ENCODE data around the gene NDUFA6. TPM values are rescaled to one million over a fixed set of nuclear protein-coding genes. Genes with fewer than 3 reads are reported as not detected.
"Not testable (repeated sequence)": the region's sequence is repeated elsewhere in the genome, so short reads cannot be mapped to it uniquely, and the experiment has no call there.

NDUFA6 gene
- 106 and 109 TPM in 2 replicates for polyA plus RNA-seq (2013)

- peak within 1 kb of the TSS; percentile 4 for H2BK5ac ChIP-seq (ENCODE audit: low read depth, low read length, poor library complexity)
- H3K79me1 ChIP-seq (ENCODE audit: low read length) = no peaks in the 10 kb centered on the region
- H2BK12ac ChIP-seq (ENCODE audit: low read length) = no peak within 1 kb of the TSS
- H3K27ac ChIP-seq (ENCODE audit: low read depth, low read length) = peak within 1 kb of the TSS; percentile 60
- H4K8ac ChIP-seq (ENCODE audit: low read depth, low read length) = peak within 1 kb of the TSS; percentile 68
- WGBS (ENCODE audit: extremely low coverage, insufficient coverage, insufficient read length) = no CpG with 5 or more reads among the region's 71 CpGs
- H2BK120ac ChIP-seq (ENCODE audit: insufficient read depth, low read length, poor library complexity) = peak within 1 kb of the TSS; percentile 12
- H4K91ac ChIP-seq (ENCODE audit: low read depth, low read length) = peak within 1 kb of the TSS; percentile 8
- H3K4me3 ChIP-seq (ENCODE audit: low read depth, low read length) = peak within 1 kb of the TSS; percentile 97
- peak within 1 kb of the TSS; percentile 80 for H3K4ac ChIP-seq (ENCODE audit: low read depth, low read length)
- H3K4me2 ChIP-seq (ENCODE audit: low read length) = peak within 1 kb of the TSS; percentile 97
- H3K23ac ChIP-seq (ENCODE audit: low read length) = no peak within 1 kb of the TSS
- peak within 1 kb of the TSS; percentile 69 for H2AFZ ChIP-seq (ENCODE audit: insufficient read depth, low read length, poor library complexity)
- H3K27me3 ChIP-seq (ENCODE audit: insufficient read depth, low read length) = no peaks in the 10 kb centered on the region
- H3K9ac ChIP-seq (ENCODE audit: low read length) = peak within 1 kb of the TSS; percentile 97
- DNase-seq = peak; percentile 100
- H3K36me3 ChIP-seq (ENCODE audit: control insufficient read depth in 1 of 2, insufficient read depth in 2 of 2, low read length in 2 of 2) = peaks cover 1 to 10% of the 10 kb centered on the region in 2 experiments
- H3K4me1 ChIP-seq (ENCODE audit: control insufficient read depth in 1 of 2, insufficient read depth in 2 of 2, low read length in 2 of 2) = peaks cover 5 to 6% of the 10 kb centered on the region in 2 experiments
- peaks cover 6% of the 10 kb centered on the region for H3K79me2 ChIP-seq (ENCODE audit: control insufficient read depth, insufficient read depth, low read length, poor library complexity)
- H3K14ac ChIP-seq (ENCODE audit: low read length) = peak within 1 kb of the TSS; percentile 18
- peaks cover 2% of the 10 kb centered on the region for H3K9me3 ChIP-seq (ENCODE audit: insufficient read depth, low read depth, low read length)
- H3K18ac ChIP-seq (ENCODE audit: low read length) = peak within 1 kb of the TSS; percentile 95
- H4K12ac ChIP-seq (ENCODE audit: low read depth, low read length) = peak within 1 kb of the TSS; percentile 38
- H2AK5ac ChIP-seq (ENCODE audit: low read length) = no peak within 1 kb of the TSS
Measured at GRCh38 chr22:42090596-42091454, at the start of gene NDUFA6. NDUFA6 (minus strand) TSS chr22:42090772; CDS start chr22:42090744, 28 bp downstream.

- H4K8ac ChIP-seq (ENCODE audit: low read depth, low read length); H3K23ac ChIP-seq (ENCODE audit: low read length); H3K79me2 ChIP-seq (ENCODE audit: control insufficient read depth, insufficient read depth, low read length, poor library complexity); DNase-seq; H3K4ac ChIP-seq (ENCODE audit: low read depth, low read length); H3K14ac ChIP-seq (ENCODE audit: low read length); H3K9ac ChIP-seq (ENCODE audit: low read length); H3K79me1 ChIP-seq (ENCODE audit: low read length); H3K4me1 ChIP-seq (ENCODE audit: control insufficient read depth in 1 of 2, insufficient read depth in 2 of 2, low read length in 2 of 2); H2BK12ac ChIP-seq (ENCODE audit: low read length); H2BK5ac ChIP-seq (ENCODE audit: low read depth, low read length, poor library complexity); H2AK5ac ChIP-seq (ENCODE audit: low read length); H2BK120ac ChIP-seq (ENCODE audit: insufficient read depth, low read length, poor library complexity); H3K27ac ChIP-seq (ENCODE audit: low read depth, low read length); H4K12ac ChIP-seq (ENCODE audit: low read depth, low read length); H4K91ac ChIP-seq (ENCODE audit: low read depth, low read length); H3K4me2 ChIP-seq (ENCODE audit: low read length); H3K9me3 ChIP-seq (ENCODE audit: insufficient read depth, low read depth, low read length); H3K27me3 ChIP-seq (ENCODE audit: insufficient read depth, low read length); H3K4me3 ChIP-seq (ENCODE audit: low read depth, low read length); H3K18ac ChIP-seq (ENCODE audit: low read length); H2AFZ ChIP-seq (ENCODE audit: insufficient read depth, low read length, poor library complexity): not testable (repeated sequence)
- peaks cover 12 to 18% of the 10 kb centered on the region in 2 experiments for H3K36me3 ChIP-seq (ENCODE audit: control insufficient read depth in 1 of 2, insufficient read depth in 2 of 2, low read length in 2 of 2)
- no CpG with 5 or more reads among the region's 17 CpGs for WGBS (ENCODE audit: extremely low coverage, insufficient coverage, insufficient read length)
Measured at GRCh38 chr22:42140153-42140552, 49.6 kb upstream of the NDUFA6 start.

GRCh38 chr22:42139508-42139907 is 48.9 kb upstream of the NDUFA6 start:
- not testable (repeated sequence) for H4K8ac ChIP-seq (ENCODE audit: low read depth, low read length); H2BK12ac ChIP-seq (ENCODE audit: low read length); DNase-seq; H3K4me2 ChIP-seq (ENCODE audit: low read length); H2AK5ac ChIP-seq (ENCODE audit: low read length); H2BK120ac ChIP-seq (ENCODE audit: insufficient read depth, low read length, poor library complexity); H3K4me1 ChIP-seq (ENCODE audit: control insufficient read depth in 1 of 2, insufficient read depth in 2 of 2, low read length in 2 of 2); H4K91ac ChIP-seq (ENCODE audit: low read depth, low read length); H3K27me3 ChIP-seq (ENCODE audit: insufficient read depth, low read length); H3K27ac ChIP-seq (ENCODE audit: low read depth, low read length); H3K4me3 ChIP-seq (ENCODE audit: low read depth, low read length); H3K9ac ChIP-seq (ENCODE audit: low read length); H2BK5ac ChIP-seq (ENCODE audit: low read depth, low read length, poor library complexity); H3K14ac ChIP-seq (ENCODE audit: low read length); H3K4ac ChIP-seq (ENCODE audit: low read depth, low read length); H3K9me3 ChIP-seq (ENCODE audit: insufficient read depth, low read depth, low read length); H3K18ac ChIP-seq (ENCODE audit: low read length); H2AFZ ChIP-seq (ENCODE audit: insufficient read depth, low read length, poor library complexity); H4K12ac ChIP-seq (ENCODE audit: low read depth, low read length); H3K79me1 ChIP-seq (ENCODE audit: low read length); H3K23ac ChIP-seq (ENCODE audit: low read length); H3K79me2 ChIP-seq (ENCODE audit: control insufficient read depth, insufficient read depth, low read length, poor library complexity)
- no CpG with 5 or more reads among the region's 7 CpGs for WGBS (ENCODE audit: extremely low coverage, insufficient coverage, insufficient read length)
- peaks cover 12 to 16% of the 10 kb centered on the region in 2 experiments for H3K36me3 ChIP-seq (ENCODE audit: control insufficient read depth in 1 of 2, insufficient read depth in 2 of 2, low read length in 2 of 2)

GRCh38 chr22:42138972-42139371 is 48.4 kb upstream of the NDUFA6 start:
- Histone ChIP-seq H4K8ac (ENCODE audit: low read depth, low read length) (no peak overlapping the region), H2AFZ (ENCODE audit: insufficient read depth, low read length, poor library complexity) (no peak overlapping the region), H3K27ac (ENCODE audit: low read depth, low read length) (no peak overlapping the region), H3K23ac (ENCODE audit: low read length) (no peak overlapping the region), H4K91ac (ENCODE audit: low read depth, low read length) (no peak overlapping the region), H2AK5ac (ENCODE audit: low read length) (no peak overlapping the region), H3K9ac (ENCODE audit: low read length) (no peak overlapping the region), H4K12ac (ENCODE audit: low read depth, low read length) (no peak overlapping the region), H3K4me3 (ENCODE audit: low read depth, low read length) (no peak overlapping the region), H2BK12ac (ENCODE audit: low read length) (no peak overlapping the region), H3K4me1 (ENCODE audit: control insufficient read depth in 1 of 2, insufficient read depth in 2 of 2, low read length in 2 of 2) (no peaks in the 10 kb centered on the region), H3K4me2 (ENCODE audit: low read length) (no peak overlapping the region), H3K79me1 (ENCODE audit: low read length) (no peaks in the 10 kb centered on the region), H3K4ac (ENCODE audit: low read depth, low read length) (no peak overlapping the region), H3K79me2 (ENCODE audit: control insufficient read depth, insufficient read depth, low read length, poor library complexity) (no peaks in the 10 kb centered on the region), H3K14ac (ENCODE audit: low read length) (no peak overlapping the region), H2BK5ac (ENCODE audit: low read depth, low read length, poor library complexity) (no peak overlapping the region), H3K36me3 (ENCODE audit: control insufficient read depth in 1 of 2, insufficient read depth in 2 of 2, low read length in 2 of 2) (peaks cover 12 to 16% of the 10 kb centered on the region in 2 experiments), H3K9me3 (ENCODE audit: insufficient read depth, low read depth, low read length) (peaks cover 3% of the 10 kb centered on the region), H3K18ac (ENCODE audit: low read length) (no peak overlapping the region), H2BK120ac (ENCODE audit: insufficient read depth, low read length, poor library complexity) (no peak overlapping the region), H3K27me3 (ENCODE audit: insufficient read depth, low read length) (no peaks in the 10 kb centered on the region)
- no CpG with 5 or more reads among the region's 2 CpGs for whole genome bisulfite sequencing (ENCODE audit: extremely low coverage, insufficient coverage, insufficient read length)
- DNase-seq = no peak
